ENCODE results near the gene TNIK. TPM values are rescaled to one million over a fixed set of nuclear protein-coding genes. Genes with fewer than 3 reads are reported as not detected.

TNIK gene
- total and polyA plus RNA-seq, 2 of the 13 experiments (the other 11 are each of a cell fraction or from before 2014, with no cell fraction given) = 0.15 to 0.22 TPM

- TF ChIP-seq KDM1A (CRISPR knock-in tag; IDR thresholded peaks at IDR 0.05) = no peak
Measured at GRCh38 chr3:171457607-171458061, 2.6 kb downstream of the TNIK start (continued).

- Histone ChIP-seq H2AFZ (ENCODE audit: low read length) (no peak overlapping the region), H3K4me3 (replicated peaks in 1 of 3; ENCODE audit: insufficient read depth in 1 of 3, low read depth in 2 of 3, low read length in 3 of 3) (no peak overlapping the region), H3K9me3 (ENCODE audit: low read length) (no peaks in the 10 kb centered on the region), H3K79me2 (ENCODE audit: insufficient read depth, low read length) (no peaks in the 10 kb centered on the region), H3K4me1 (ENCODE audit: insufficient read depth, low read length) (peaks cover 41% of the 10 kb centered on the region), H3K4me2 (ENCODE audit: low read depth, low read length) (no peak overlapping the region), H4K20me1 (ENCODE audit: insufficient read depth, low read length) (no peaks in the 10 kb centered on the region), H3K36me3 (replicated peaks in 1 of 2; ENCODE audit: control insufficient read depth in 1 of 2, insufficient read depth in 2 of 2, low read length in 2 of 2) (no peaks in the 10 kb centered on the region), H3K27me3 (ENCODE audit: control insufficient read depth in 1 of 2, insufficient read depth in 2 of 2, low read length in 2 of 2) (peaks cover 8 to 51% of the 10 kb centered on the region in 2 experiments), H3K27ac (ENCODE audit: extremely low read length, insufficient read depth, low read length) (no peak overlapping the region), H3K9ac (ENCODE audit: insufficient read depth, low read depth, low read length) (no peak overlapping the region)
- no peak for DNase-seq (ENCODE audit: low spot score)
- no peak for FAIRE-seq
- TF ChIP-seq ZEB1 (IDR thresholded peaks at IDR 0.05; ENCODE audit: insufficient replicate concordance, low read depth) = no peak
- no peak for TF ChIP-seq ZNF770 (CRISPR knock-in tag; IDR thresholded peaks at IDR 0.05)
- no peak for TF ChIP-seq NCOA5 (CRISPR knock-in tag; IDR thresholded peaks at IDR 0.05)
- TF ChIP-seq KLF15 (CRISPR knock-in tag; IDR thresholded peaks at IDR 0.05; ENCODE audit: borderline replicate concordance) = no peak
- no peak for TF ChIP-seq ZSCAN22 (CRISPR knock-in tag; IDR thresholded peaks at IDR 0.05)
- TF ChIP-seq SRSF4 (IDR thresholded peaks at IDR 0.05; ENCODE audit: low read depth, low read length, poor library complexity, severe bottlenecking) = no peak
- no peak for TF ChIP-seq ELF3 (CRISPR knock-in tag; IDR thresholded peaks at IDR 0.05)
- in situ Hi-C loops (cut with HindIII; ENCODE audit: extremely low pct_ligation_motif_present, low pct_unique_long_range_greater_than_20kb) = no loop called here
- BruUV-seq (replicated peaks) = no TSS peak
- intact Hi-C loops (cut with micrococcal nuclease; ENCODE audit: unreplicated experiment) = no loop called here
- ATAC-seq = no peak
- 32% methylated on average over 6 of the region's 6 CpGs for WGBS (ENCODE audit: low lambda C conversion rate)
- ChIA-PET CTCF (ENCODE audit: low intra/inter-chr PET ratio, low total read pairs) (no interaction called here), POLR2A (no interaction called here)
Measured at GRCh38 chr3:171456765-171457606, 3.2 kb downstream of the TNIK start.

All from HepG2 (cell line).